Naive thymus-derived CD4-positive, alpha-beta T cell (primary cell): ENCODE measurements around the gene ANAPC2. TPM values are rescaled to one million over a fixed set of nuclear protein-coding genes. Genes with fewer than 3 reads are reported as not detected.
A peak's percentile ranks its signal among the peaks of the same experiment; 100 is the strongest.

Source experiments
- ATAC-seq: fragments of 150-1000 bp; cut with Tn5 transposase; 2 replicates; pipeline ENCODE4 v1.10.0; 2021; ENCODE audit warnings: mild to moderate bottlenecking, moderate library complexity
- CTCF ChIA-PET: fragments of 350-600 bp; sonication (Branson Sonifier 250); formaldehyde crosslinking; loops from one replicate; lab custom pipeline; 2021; ENCODE audit warnings: antibody characterized with exemption; lab: Charles Lee
- POLR2A ChIA-PET: fragments of 350-600 bp; sonication (Branson Sonifier 250); formaldehyde crosslinking; loops from one replicate; lab custom pipeline; 2021; ENCODE audit warnings: antibody characterized with exemption, inconsistent platforms; lab: Charles Lee
- DNase-seq, 9 donors: peaks; one replicate each; pipeline versions ENCODE4 v3.0.0 to v3.0.0-alpha.2; 2020 to 2022; ENCODE audit warnings: mixed read lengths in 1 of 9
- H3K27ac ChIP-seq: one replicate; pipeline ENCODE4 v1.7.0; 2013; ENCODE audit warnings: mild to moderate bottlenecking, low read depth, low read length, moderate library complexity
- H3K27me3 ChIP-seq, 2 donors: one replicate each; pipeline ENCODE4 v1.7.0; 2013; ENCODE audit warnings: low read length in 2 of 2, mild to moderate bottlenecking in 2 of 2, moderate library complexity in 2 of 2; ENCODE audit not compliant: control insufficient read depth in 2 of 2, insufficient read depth in 2 of 2
- H3K36me3 ChIP-seq, 3 experiments: 1 replicate in 2 of 3; 2 replicates in 1 of 3; pipeline ENCODE4 v1.7.0; 2013; ENCODE audit warnings: low read length in 3 of 3, mild to moderate bottlenecking in 3 of 3, moderate library complexity in 1 of 3; ENCODE audit not compliant: insufficient read depth in 3 of 3, control insufficient read depth in 2 of 3
- H3K4me1 ChIP-seq, 2 donors: one replicate each; pipeline ENCODE4 v1.7.0; 2013; ENCODE audit warnings: low read length in 2 of 2, mild to moderate bottlenecking in 2 of 2, moderate library complexity in 1 of 2; ENCODE audit not compliant: control insufficient read depth in 2 of 2, insufficient read depth in 2 of 2
- H3K4me3 ChIP-seq: 2 replicates; pipeline ENCODE4 v1.7.0; 2013; ENCODE audit warnings: mild to moderate bottlenecking, low read length
- H3K9me3 ChIP-seq, 3 experiments: 1 replicate in 2 of 3; 2 replicates in 1 of 3; pipeline ENCODE4 v1.7.0; 2013; ENCODE audit warnings: low read length in 3 of 3; ENCODE audit not compliant: control insufficient read depth in 2 of 3
- H3K27ac Mint-ChIP-seq, 9 donors: one replicate each; pipeline ENCODE4 v1.8.0; 2020 to 2022; ENCODE audit warnings: mixed read lengths in 9 of 9, mild to moderate bottlenecking in 8 of 9, moderate library complexity in 5 of 9, inconsistent platforms in 2 of 9
- H3K27me3 Mint-ChIP-seq, 5 donors: one replicate each; pipeline ENCODE4 v1.8.0; 2021 to 2022; ENCODE audit warnings: mixed read lengths in 5 of 5, mild to moderate bottlenecking in 1 of 5
- H3K36me3 Mint-ChIP-seq, 5 donors: one replicate each; pipeline ENCODE4 v1.8.0; 2020 to 2022; ENCODE audit warnings: mixed read lengths in 5 of 5, mild to moderate bottlenecking in 3 of 5, inconsistent platforms in 1 of 5
- H3K4me1 Mint-ChIP-seq, 7 donors: one replicate each; pipeline ENCODE4 v1.8.0; 2020 to 2022; ENCODE audit warnings: mixed read lengths in 7 of 7, mild to moderate bottlenecking in 3 of 7, inconsistent platforms in 1 of 7
- H3K4me3 Mint-ChIP-seq, 10 donors: one replicate each; pipeline ENCODE4 v1.8.0; 2020 to 2022; ENCODE audit warnings: mild to moderate bottlenecking in 10 of 10, mixed read lengths in 10 of 10, moderate library complexity in 6 of 10, inconsistent platforms in 2 of 10
- H3K9me3 Mint-ChIP-seq, 11 donors: one replicate each; pipeline ENCODE4 v1.8.0; 2020 to 2022; ENCODE audit warnings: mixed read lengths in 11 of 11, mild to moderate bottlenecking in 4 of 11, inconsistent platforms in 1 of 11, moderate library complexity in 1 of 11
- intact Hi-C, 2 donors: fragments of 100-400 bp; cut with micrococcal nuclease; formaldehyde crosslinking; loops; one replicate each; pipeline ENCODE4 v1.15.1; 2023
- polyA plus RNA-seq, 2 donors: library from polyadenylated mRNA; unstranded; fragments of 300-500 nt; fragmentation: Illumina TruSeq; gene quantifications; one replicate each; pipeline ENCODE4 v1.2.3, GENCODE V29; 2021
- total RNA-seq, 6 experiments: library from RNA in 5 of 6; stranded (reverse) in 5 of 6; gene quantifications; 1 replicate in 5 of 6; 2 replicates in 1 of 6; pipeline ENCODE4 v1.2.3 and lab custom pipeline; 2021 to 2026

The ANAPC2 gene
- total and polyA plus RNA-seq, 7 experiments from 2014 or later: 7.4 to 147 (median 131) TPM

- POLR2A ChIA-PET: interaction anchor here (1.1 kb wide), 1 partner anchor 39 kb away, joined by 3 read pairs; no protein-coding TSS in a partner anchor
- no peak overlapping the region for H3K27ac ChIP-seq
- no peaks in the 10 kb centered on the region for H3K36me3 Mint-ChIP-seq
- H3K4me3 Mint-ChIP-seq: peak overlapping the region in 1 of 10 donors; percentile 25
- H3K4me1 ChIP-seq: no peaks in the 10 kb centered on the region
- H3K36me3 ChIP-seq: no peaks in the 10 kb centered on the region
- intact Hi-C loops: loop anchor here in 1 of 2 donors (2.0 kb wide), 1 partner anchor 51 kb away; the partner anchor contains the start of gene TPRN
- H3K4me1 Mint-ChIP-seq: peaks cover 0 to 10% (median 0%) of the 10 kb centered on the region in 7 donors
- H3K4me3 ChIP-seq: no peak overlapping the region
- H3K9me3 ChIP-seq: no peaks in the 10 kb centered on the region
- DNase-seq (no peak), ATAC-seq (no peak)
- H3K27ac Mint-ChIP-seq: no peak overlapping the region
- no peaks in the 10 kb centered on the region for H3K9me3 Mint-ChIP-seq
- H3K27me3 Mint-ChIP-seq: peaks cover 4 to 14% (median 8%) of the 10 kb centered on the region in 5 donors
- CTCF ChIA-PET: no interaction called here
- H3K27me3 ChIP-seq: peaks cover 0 to under 1% of the 10 kb centered on the region in 2 donors
These were observed 38.3 kb downstream of the ANAPC2 start for GRCh38 chr9:137149942-137150616.

- ATAC-seq: no peak
- Histone ChIP-seq H3K27me3 (no peaks in the 10 kb centered on the region), H3K4me1 (no peaks in the 10 kb centered on the region), H3K36me3 (no peaks in the 10 kb centered on the region), H3K4me3 (no peak overlapping the region), H3K27ac (no peak overlapping the region), H3K9me3 (no peaks in the 10 kb centered on the region)
- peaks cover 0 to 8% (median 0%) of the 10 kb centered on the region in 7 donors for H3K4me1 Mint-ChIP-seq
- no peaks in the 10 kb centered on the region for H3K36me3 Mint-ChIP-seq
- intact Hi-C loops: no loop called here
- no peak overlapping the region for H3K4me3 Mint-ChIP-seq
- H3K27ac Mint-ChIP-seq: no peak overlapping the region
- no peaks in the 10 kb centered on the region for H3K9me3 Mint-ChIP-seq
- H3K27me3 Mint-ChIP-seq: peaks cover 0 to 9% (median 4%) of the 10 kb centered on the region in 5 donors
- DNase-seq: no peak
- CTCF ChIA-PET: no interaction called here
- POLR2A ChIA-PET: interaction anchor here (1.1 kb wide), 1 partner anchor 40 kb away, joined by 3 read pairs; no protein-coding TSS in a partner anchor
These were observed 39.0 kb downstream of the ANAPC2 start for GRCh38 chr9:137149363-137149762.

- no peaks in the 10 kb centered on the region for H3K36me3 Mint-ChIP-seq
- Histone ChIP-seq H3K4me1 (no peaks in the 10 kb centered on the region), H3K27ac (no peak overlapping the region), H3K27me3 (no peaks in the 10 kb centered on the region), H3K4me3 (no peak overlapping the region), H3K36me3 (no peaks in the 10 kb centered on the region), H3K9me3 (no peaks in the 10 kb centered on the region)
- H3K4me1 Mint-ChIP-seq: peaks cover 0 to 8% (median 0%) of the 10 kb centered on the region in 7 donors
- no peak overlapping the region for H3K4me3 Mint-ChIP-seq
- H3K27me3 Mint-ChIP-seq: peaks cover under 1 to 14% (median 4%) of the 10 kb centered on the region in 5 donors
- ChIA-PET CTCF (no interaction called here), POLR2A (no interaction called here)
- H3K9me3 Mint-ChIP-seq: no peaks in the 10 kb centered on the region
- ATAC-seq (no peak), DNase-seq (peak in 1 of 9 donors; percentile 1)
- H3K27ac Mint-ChIP-seq: no peak overlapping the region
- intact Hi-C loops: no loop called here
These were observed 39.7 kb downstream of the ANAPC2 start for GRCh38 chr9:137148661-137149060.

GRCh38 chr9:137148242-137148641 lies 40.1 kb downstream of the ANAPC2 start:
- Histone ChIP-seq H3K4me1 (no peaks in the 10 kb centered on the region), H3K4me3 (no peak overlapping the region), H3K27me3 (no peaks in the 10 kb centered on the region), H3K27ac (no peak overlapping the region), H3K9me3 (no peaks in the 10 kb centered on the region), H3K36me3 (no peaks in the 10 kb centered on the region)
- Mint-ChIP-seq H3K9me3 (no peaks in the 10 kb centered on the region), H3K36me3 (no peaks in the 10 kb centered on the region), H3K4me1 (peaks cover 0 to 8% (median 0%) of the 10 kb centered on the region in 7 donors), H3K27me3 (peaks cover 4 to 17% (median 5%) of the 10 kb centered on the region in 5 donors), H3K4me3 (no peak overlapping the region), H3K27ac (no peak overlapping the region)
- intact Hi-C loops: no loop called here
- no peak for ATAC-seq
- CTCF ChIA-PET: no interaction called here
- POLR2A ChIA-PET: no interaction called here
- DNase-seq: peak in 1 of 9 donors; percentile 1

GRCh38 chr9:137147793-137148160 lies 40.6 kb downstream of the ANAPC2 start:
- Mint-ChIP-seq H3K27ac (no peak overlapping the region), H3K4me1 (peaks cover 0 to 8% (median 0%) of the 10 kb centered on the region in 7 donors), H3K27me3 (peaks cover 4 to 17% (median 5%) of the 10 kb centered on the region in 5 donors), H3K36me3 (no peaks in the 10 kb centered on the region), H3K4me3 (no peak overlapping the region), H3K9me3 (no peaks in the 10 kb centered on the region)
- H3K4me1 ChIP-seq: no peaks in the 10 kb centered on the region
- no peaks in the 10 kb centered on the region for H3K9me3 ChIP-seq
- H3K27ac ChIP-seq: no peak overlapping the region
- ChIA-PET POLR2A (no interaction called here), CTCF (no interaction called here)
- DNase-seq (peak in 1 of 9 donors; percentile 6), ATAC-seq (no peak)
- no peaks in the 10 kb centered on the region for H3K27me3 ChIP-seq
- intact Hi-C loops: no loop called here
- no peak overlapping the region for H3K4me3 ChIP-seq
- no peaks in the 10 kb centered on the region for H3K36me3 ChIP-seq

- no peak overlapping the region for H3K27ac ChIP-seq
- intact Hi-C loops: no loop called here
- peak overlapping the region in 1 of 9 donors; percentile 62 for H3K27ac Mint-ChIP-seq
- H3K4me3 Mint-ChIP-seq: no peak overlapping the region
- no peaks in the 10 kb centered on the region for H3K36me3 Mint-ChIP-seq
- CTCF ChIA-PET: no interaction called here
- H3K9me3 Mint-ChIP-seq: peaks cover 0 to under 1% (median 0%) of the 10 kb centered on the region in 11 donors
- H3K4me1 Mint-ChIP-seq: peaks cover 0 to 8% (median 0%) of the 10 kb centered on the region in 7 donors
- peaks cover 0 to 2% of the 10 kb centered on the region in 2 donors for H3K27me3 ChIP-seq
- H3K36me3 ChIP-seq: no peaks in the 10 kb centered on the region
- ATAC-seq (no peak), DNase-seq (peak in 1 of 9 donors; percentile 7)
- H3K4me3 ChIP-seq: no peak overlapping the region
- H3K4me1 ChIP-seq: no peaks in the 10 kb centered on the region
- POLR2A ChIA-PET: no interaction called here
- no peaks in the 10 kb centered on the region for H3K9me3 ChIP-seq
- peaks cover 6 to 22% (median 10%) of the 10 kb centered on the region in 5 donors for H3K27me3 Mint-ChIP-seq
These were observed 41.1 kb downstream of the ANAPC2 start for GRCh38 chr9:137147091-137147792.
